GM12878 (cell line): ENCODE data around the gene PHACTR3. TPM values are rescaled to one million over a fixed set of nuclear protein-coding genes. Genes with fewer than 3 reads are reported as not detected.

ENCODE experiments used
- ATAC-seq: fragments of 200-7000 bp; cut with Tn5 transposase; 3 replicates; pipeline ENCODE4 v1.9.1; 2020; ENCODE audit warnings: mild to moderate bottlenecking, moderate library complexity
- BruUV-seq: library from RNA; stranded (reverse); fragments of 400-500 nt; replicated peaks from 2 replicates; lab custom pipeline; 2021; lab: Mats Ljungman, UMichigan
- CTCF ChIA-PET: fragments of 300-600 bp; sonication (Branson Sonifier 250); formaldehyde crosslinking; extraction: SDS; loops from one replicate; lab custom pipeline; 2021; ENCODE audit warnings: inconsistent platforms; lab: Yijun Ruan, JAX
- POLR2A ChIA-PET: fragments of 350-600 bp; formaldehyde crosslinking; extraction: SDS; loops from one replicate; lab custom pipeline; 2021; ENCODE audit warnings: inconsistent platforms; lab: Charles Lee
- RAD21 ChIA-PET: fragments of 300-600 bp; sonication (Branson Sonifier 250); formaldehyde crosslinking; loops from one replicate; lab custom pipeline; 2023; ENCODE audit warnings: antibody characterized with exemption; ENCODE audit not compliant: unreplicated experiment; lab: Charles Lee
- SMC1A ChIA-PET: fragments of 300-600 bp; sonication (Branson Sonifier 250); formaldehyde crosslinking; loops from one replicate; lab custom pipeline; 2023; ENCODE audit not compliant: unreplicated experiment, uncharacterized antibody; lab: Charles Lee
- DNase-seq: peaks from one replicate; pipeline ENCODE4 v3.0.0-alpha.2; 2011; ENCODE audit warnings: low read depth, low spot score
- FAIRE-seq: peaks from 3 replicates; lab custom pipeline; 2011; peaks lifted over from hg19 to GRCh38; lab: Jason Lieb, UNC
- H2AFZ ChIP-seq: 2 replicates; pipeline ENCODE4 v1.6.0; 2011; ENCODE audit warnings: low read depth, low read length, control low read depth; ENCODE audit not compliant: control insufficient read depth
- H3K27ac ChIP-seq: 2 replicates; pipeline ENCODE4 v1.5.1; 2011; ENCODE audit warnings: control low read depth; ENCODE audit not compliant: control insufficient read depth, insufficient read depth
- H3K27me3 ChIP-seq, 2 experiments: replicated peaks in 1 of 2; 2 replicates each; pipeline versions ENCODE4 v1.6.0 to v1.6.1; 2011; ENCODE audit warnings: low read length in 1 of 2; ENCODE audit not compliant: control insufficient read depth in 2 of 2, insufficient read depth in 2 of 2
- H3K36me3 ChIP-seq, 2 experiments: 2 replicates each; pipeline ENCODE4 v1.5.1; 2011; ENCODE audit warnings: low read length in 1 of 2; ENCODE audit not compliant: control insufficient read depth in 2 of 2, insufficient read depth in 2 of 2
- H3K4me1 ChIP-seq: 2 replicates; pipeline ENCODE4 v1.6.1; 2011; ENCODE audit warnings: mild to moderate bottlenecking, low read length, moderate library complexity, mixed read lengths; ENCODE audit not compliant: control insufficient read depth, insufficient read depth
- H3K4me2 ChIP-seq: 2 replicates; pipeline ENCODE4 v1.6.0; 2011; ENCODE audit warnings: control low read depth; ENCODE audit not compliant: control insufficient read depth, insufficient read depth
- H3K4me3 ChIP-seq: fragments of 200-600 bp; sonication (generic); 2 replicates; pipeline ENCODE4 v1.5.1; 2016
- H3K79me2 ChIP-seq: 2 replicates; pipeline ENCODE4 v1.6.0; 2011; ENCODE audit warnings: low read length; ENCODE audit not compliant: control insufficient read depth, insufficient read depth
- H3K9ac ChIP-seq: 2 replicates; pipeline ENCODE4 v1.8.0; 2011; ENCODE audit warnings: low read length, control low read depth, mixed read lengths; ENCODE audit not compliant: control insufficient read depth, insufficient read depth
- H3K9me3 ChIP-seq: replicated peaks from 3 replicates; pipeline ENCODE4 v1.5.1; 2011; ENCODE audit warnings: mild to moderate bottlenecking, low read length; ENCODE audit not compliant: control insufficient read depth, insufficient read depth
- H4K20me1 ChIP-seq: 2 replicates; pipeline ENCODE4 v1.6.0; 2011; ENCODE audit not compliant: control insufficient read depth, insufficient read depth
- LARP7 ChIP-seq: fragments of 450-650 bp; IDR thresholded peaks from 2 replicates; pipeline ENCODE4 v1.6.1; 2017; ENCODE audit warnings: mild to moderate bottlenecking
- NR2C2 ChIP-seq: IDR thresholded peaks from 2 replicates; pipeline ENCODE4 v1.6.1; 2011; ENCODE audit warnings: borderline replicate concordance, low read depth; ENCODE audit not compliant: control insufficient read depth, insufficient read length
- ZNF384 ChIP-seq: IDR thresholded peaks from 2 replicates; pipeline ENCODE4 v1.6.1; 2012; ENCODE audit warnings: low read depth, mild to moderate bottlenecking, low read length, improper control_type of control experiment, borderline replicate concordance
- ZSCAN29 ChIP-seq: fragments of 450-650 bp; IDR thresholded peaks from 2 replicates; pipeline ENCODE4 v1.6.1; 2017; ENCODE audit warnings: mild to moderate bottlenecking, moderate library complexity
- WGBS: methylation state at CpG from one replicate; pipeline ENCODE4 v1.1.6; 2016; ENCODE audit warnings: low lambda C conversion rate; ENCODE audit not compliant: insufficient replicate concordance, insufficient coverage; ENCODE audit errors: missing lambda C conversion rate; 5-methylcytosine and 5-hydroxymethylcytosine counted together
- in situ Hi-C: fragments of 300-500 bp; cut with MboI; formaldehyde crosslinking; loops from 9 replicates; pipeline ENCODE4 v1.14.3; 2018; ENCODE audit warnings: mixed read lengths
- intact Hi-C: fragments of 100-400 bp; cut with micrococcal nuclease; formaldehyde crosslinking; loops from one replicate; pipeline ENCODE4 v1.14.2; 2022; ENCODE audit not compliant: unreplicated experiment
- polyA plus RNA-seq, 11 experiments: library from polyadenylated mRNA; depleted of rRNA in 4 of 11; unstranded in 6 of 11; stranded (reverse) in 5 of 11; fragments of >200 nt; fragmentation: Nextera tagmentation in 4 of 11; fragmentation: Illumina TruSeq in 1 of 11; extraction: Ambion mirVana in 4 of 11; extraction: Trizol in 1 of 11; gene quantifications; 1 replicate in 1 of 11; 2 replicates in 10 of 11; pipeline versions ENCODE4 v1.2.1 to v1.2.3, GENCODE V29; 2011 to 2016; ENCODE audit warnings: inconsistent platforms in 2 of 11, missing spikeins in 2 of 11, low read depth in 1 of 11
- total RNA-seq, 4 experiments: library from RNA; depleted of rRNA in 3 of 4; stranded (reverse); fragments of >200 nt in 3 of 4; fragmentation: Illumina TruSeq in 1 of 4; extraction: Trizol in 1 of 4; gene quantifications; 2 replicates each; pipeline versions ENCODE4 v1.2.1 to v1.2.3, GENCODE V29; 2013 to 2021
- TF ChIP-seq, protein P1 (sequence below): fragments of 450-650 bp; IDR thresholded peaks from 2 replicates; pipeline ENCODE4 v1.6.1; 2018; ENCODE audit warnings: mild to moderate bottlenecking, low read depth, moderate library complexity; ENCODE audit not compliant: partially characterized antibody
- TF ChIP-seq, protein P2 (sequence below): IDR thresholded peaks from 2 replicates; pipeline ENCODE4 v1.6.1; 2011; ENCODE audit warnings: low read depth, low read length, improper control_type of control experiment, borderline replicate concordance

Gene PHACTR3
- total and polyA plus RNA-seq, 10 of the 15 experiments (the other 5 are each of a cell fraction or from before 2014, with no cell fraction given), result 0.17 to 2.7 (median 0.27) TPM; not detected in 1

DNA sequence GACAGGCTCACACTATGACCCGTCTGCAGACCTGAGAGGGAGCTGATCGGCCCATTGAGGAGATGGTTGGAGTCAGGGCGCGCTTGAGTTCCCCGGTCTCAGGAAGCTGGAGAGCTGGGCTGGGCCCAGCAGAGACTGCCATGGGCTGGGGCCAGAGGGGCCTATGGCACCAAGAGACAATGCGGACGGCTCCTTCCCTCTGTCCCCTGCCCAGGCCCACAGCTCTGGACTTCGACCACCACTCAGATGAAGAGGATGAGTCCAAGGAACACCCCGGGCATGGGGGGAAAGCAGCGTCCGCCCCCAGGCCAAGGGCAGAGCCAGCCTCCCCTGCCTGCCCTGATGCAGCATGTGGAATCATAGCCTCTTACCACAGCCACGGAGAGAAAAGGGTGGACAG, 40.2 kb upstream of the PHACTR3 start:
- Histone ChIP-seq H3K27ac (no peak overlapping the region), H3K27me3 (no peaks in the 10 kb centered on the region; a peak in 1 of 4 replicates), H3K79me2 (no peaks in the 10 kb centered on the region), H3K4me3 (no peak overlapping the region), H2AFZ (no peak overlapping the region), H3K9me3 (no peaks in the 10 kb centered on the region), H3K36me3 (no peaks in the 10 kb centered on the region), H3K4me1 (no peaks in the 10 kb centered on the region), H3K4me2 (no peak overlapping the region), H3K9ac (no peak overlapping the region), H4K20me1 (no peaks in the 10 kb centered on the region)
- in situ Hi-C loops, result no loop called here
- RAD21 ChIA-PET, result no interaction called here
- CTCF ChIA-PET, result no interaction called here
- POLR2A ChIA-PET, result no interaction called here
- no peak for DNase-seq
- WGBS, result 48% methylated on average over 12 of the region's 12 CpGs
- no peak for ATAC-seq
- no peak for FAIRE-seq
- no TSS peak for BruUV-seq
- intact Hi-C loops, result no loop called here
- TF ChIP-seq LARP7 (no peak), NR2C2 (no peak), ZNF384 (no peak), ZSCAN29 (no peak)
- TF ChIP-seq, protein P1, sequence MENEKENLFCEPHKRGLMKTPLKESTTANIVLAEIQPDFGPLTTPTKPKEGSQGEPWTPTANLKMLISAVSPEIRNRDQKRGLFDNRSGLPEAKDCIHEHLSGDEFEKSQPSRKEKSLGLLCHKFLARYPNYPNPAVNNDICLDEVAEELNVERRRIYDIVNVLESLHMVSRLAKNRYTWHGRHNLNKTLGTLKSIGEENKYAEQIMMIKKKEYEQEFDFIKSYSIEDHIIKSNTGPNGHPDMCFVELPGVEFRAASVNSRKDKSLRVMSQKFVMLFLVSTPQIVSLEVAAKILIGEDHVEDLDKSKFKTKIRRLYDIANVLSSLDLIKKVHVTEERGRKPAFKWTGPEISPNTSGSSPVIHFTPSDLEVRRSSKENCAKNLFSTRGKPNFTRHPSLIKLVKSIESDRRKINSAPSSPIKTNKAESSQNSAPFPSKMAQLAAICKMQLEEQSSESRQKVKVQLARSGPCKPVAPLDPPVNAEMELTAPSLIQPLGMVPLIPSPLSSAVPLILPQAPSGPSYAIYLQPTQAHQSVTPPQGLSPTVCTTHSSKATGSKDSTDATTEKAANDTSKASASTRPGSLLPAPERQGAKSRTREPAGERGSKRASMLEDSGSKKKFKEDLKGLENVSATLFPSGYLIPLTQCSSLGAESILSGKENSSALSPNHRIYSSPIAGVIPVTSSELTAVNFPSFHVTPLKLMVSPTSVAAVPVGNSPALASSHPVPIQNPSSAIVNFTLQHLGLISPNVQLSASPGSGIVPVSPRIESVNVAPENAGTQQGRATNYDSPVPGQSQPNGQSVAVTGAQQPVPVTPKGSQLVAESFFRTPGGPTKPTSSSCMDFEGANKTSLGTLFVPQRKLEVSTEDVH, result no peak
- TF ChIP-seq, protein P2, sequence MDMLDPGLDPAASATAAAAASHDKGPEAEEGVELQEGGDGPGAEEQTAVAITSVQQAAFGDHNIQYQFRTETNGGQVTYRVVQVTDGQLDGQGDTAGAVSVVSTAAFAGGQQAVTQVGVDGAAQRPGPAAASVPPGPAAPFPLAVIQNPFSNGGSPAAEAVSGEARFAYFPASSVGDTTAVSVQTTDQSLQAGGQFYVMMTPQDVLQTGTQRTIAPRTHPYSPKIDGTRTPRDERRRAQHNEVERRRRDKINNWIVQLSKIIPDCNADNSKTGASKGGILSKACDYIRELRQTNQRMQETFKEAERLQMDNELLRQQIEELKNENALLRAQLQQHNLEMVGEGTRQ, result no peak
- SMC1A ChIA-PET, result no interaction called here
